Kidney glomerular epithelial cell (primary cell): ENCODE data around the gene CDH26.
"Not testable (repeated sequence)": the region's sequence is repeated elsewhere in the genome, so short reads cannot be mapped to it uniquely, and the experiment has no call there.

Experiments
- DNase-seq: peaks from one replicate; lab custom pipeline; 2025; lab: John Stamatoyannopoulos, UW

CDH26 gene

DNA sequence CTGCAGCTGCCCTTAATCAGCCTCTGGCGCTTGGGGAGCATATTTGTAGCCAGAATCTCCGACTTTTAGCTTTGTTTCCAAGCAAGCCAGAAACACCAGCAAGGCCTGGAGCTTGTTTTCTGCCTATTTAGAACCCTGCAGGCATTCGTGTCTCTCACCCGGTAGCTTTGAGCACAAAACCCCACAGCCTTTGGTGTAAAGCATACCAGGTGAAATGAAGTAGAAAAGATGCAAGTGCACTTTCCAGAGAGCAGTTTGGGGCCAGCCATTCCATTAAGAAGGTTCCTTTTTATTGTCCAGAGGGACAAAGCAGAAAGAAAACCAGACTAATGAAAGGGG, 17.3 kb upstream of the CDH26 start:
- DNase-seq, result no peak

DNA sequence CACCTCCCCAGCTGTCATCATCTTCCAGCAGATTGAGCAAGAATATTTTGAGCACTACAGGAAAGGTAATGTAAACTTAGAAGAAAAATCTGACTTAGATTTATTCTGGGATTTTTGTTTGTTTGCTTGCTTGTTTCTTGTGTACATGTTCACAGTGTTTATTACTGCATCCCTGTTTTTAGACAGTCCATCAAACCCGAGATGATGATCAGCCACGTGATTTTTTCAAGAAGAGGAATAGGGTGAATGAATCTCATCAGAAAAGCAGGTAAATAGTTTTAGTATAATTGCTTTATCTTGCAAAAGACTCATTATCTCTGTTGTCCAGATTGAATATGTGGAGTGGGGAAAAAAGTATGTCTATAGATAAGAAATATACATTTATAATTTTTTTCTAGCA, 16.0 kb upstream of the CDH26 start:
- DNase-seq, result no peak

DNA sequence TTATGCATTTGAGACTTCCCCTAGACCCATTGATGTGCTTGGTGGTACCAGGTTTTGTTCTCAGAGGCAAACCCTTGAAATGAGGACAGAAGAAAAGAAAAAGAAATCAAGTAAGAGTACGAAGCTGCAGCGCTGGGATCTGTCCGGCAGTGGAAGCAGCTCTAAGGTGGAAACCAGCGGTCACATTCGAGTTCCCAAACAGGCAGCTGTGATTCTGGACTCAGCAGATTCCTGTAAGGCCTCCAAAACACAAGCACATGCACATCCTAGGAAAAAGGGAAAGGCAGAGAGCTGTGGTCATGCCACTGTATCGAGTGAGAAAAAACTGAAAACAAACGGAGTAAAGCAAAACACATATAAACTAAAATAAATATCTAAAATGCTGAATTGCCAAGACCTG, 13.5 kb upstream of the CDH26 start:
- no peak for DNase-seq

DNA sequence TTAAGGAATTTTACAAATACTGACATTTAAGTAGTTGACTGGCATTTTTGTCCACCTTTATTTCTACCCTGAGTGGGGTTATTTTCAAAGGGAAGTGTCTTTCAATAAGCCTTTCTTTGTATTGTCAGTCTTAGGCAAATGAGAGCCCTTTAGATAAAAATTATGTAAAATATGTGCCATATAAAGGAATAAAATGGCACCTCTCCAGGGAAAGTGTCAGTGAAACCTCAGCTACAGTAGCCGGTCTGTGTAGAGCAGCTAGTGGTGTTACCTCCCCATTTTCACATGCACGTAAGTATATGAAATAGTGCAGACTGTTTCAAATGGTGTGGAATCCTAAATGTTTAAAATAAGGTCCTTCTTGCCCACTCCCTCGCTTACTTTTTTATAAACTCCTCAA, 13.0 kb upstream of the CDH26 start:
- DNase-seq, result no peak

DNA sequence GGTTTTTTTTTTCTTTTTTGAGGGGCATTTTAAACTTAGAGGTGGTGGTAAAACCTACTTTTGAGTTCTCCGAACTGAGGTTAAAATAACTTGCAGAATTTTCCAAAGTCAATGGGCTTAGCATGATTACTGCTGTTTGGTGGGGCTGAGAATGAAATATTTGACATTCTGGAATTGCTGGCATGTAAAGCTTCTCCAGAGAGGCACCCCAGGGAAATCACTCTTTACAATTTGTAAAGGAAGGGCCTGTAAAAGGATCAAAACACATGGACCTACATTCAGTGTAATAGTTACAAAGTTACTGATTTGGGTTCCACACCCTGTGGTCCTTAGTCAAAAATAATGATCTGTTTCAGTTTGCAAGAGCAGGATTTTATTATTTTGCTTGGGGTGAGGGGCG, 12.5 kb upstream of the CDH26 start:
- no peak for DNase-seq

DNA sequence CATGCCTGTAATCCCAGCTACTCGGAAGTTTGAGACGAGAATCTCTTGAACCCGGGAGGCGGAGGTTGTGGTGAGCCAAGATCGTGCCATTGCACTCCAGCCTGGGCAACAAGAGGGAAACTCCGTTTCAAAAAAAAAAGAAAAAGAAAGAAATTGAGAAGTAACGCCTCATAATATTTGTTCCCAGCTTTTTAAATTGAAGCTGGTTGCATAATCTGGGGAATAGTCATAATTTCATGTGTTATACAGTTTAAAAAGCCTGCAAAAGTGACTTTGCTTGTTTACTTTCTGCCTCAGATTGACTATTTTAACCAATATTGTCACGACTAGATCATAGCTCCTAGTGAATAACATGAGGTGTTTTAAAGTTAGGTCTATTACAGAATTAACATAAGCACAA, 10.8 kb upstream of the CDH26 start:
- no peak for DNase-seq

DNA sequence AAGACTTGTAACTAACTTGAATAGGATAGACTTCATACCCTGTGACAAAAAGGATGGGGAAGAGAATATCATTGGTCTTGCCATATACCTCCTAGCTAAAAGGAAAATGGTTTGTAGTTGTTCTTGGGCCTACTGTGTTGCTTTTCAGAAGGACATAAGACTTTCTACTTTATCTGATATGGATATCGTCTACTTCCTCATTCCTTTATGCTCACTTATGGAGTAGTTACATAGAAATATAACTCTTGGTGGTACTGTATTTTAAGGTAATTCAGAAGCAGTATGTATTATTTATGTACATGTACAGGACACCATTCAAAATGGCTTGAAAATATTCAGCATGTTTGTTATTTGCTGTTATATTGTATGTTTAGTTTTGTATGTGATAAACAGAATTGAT, 10.0 kb upstream of the CDH26 start:
- DNase-seq, result no peak

DNA sequence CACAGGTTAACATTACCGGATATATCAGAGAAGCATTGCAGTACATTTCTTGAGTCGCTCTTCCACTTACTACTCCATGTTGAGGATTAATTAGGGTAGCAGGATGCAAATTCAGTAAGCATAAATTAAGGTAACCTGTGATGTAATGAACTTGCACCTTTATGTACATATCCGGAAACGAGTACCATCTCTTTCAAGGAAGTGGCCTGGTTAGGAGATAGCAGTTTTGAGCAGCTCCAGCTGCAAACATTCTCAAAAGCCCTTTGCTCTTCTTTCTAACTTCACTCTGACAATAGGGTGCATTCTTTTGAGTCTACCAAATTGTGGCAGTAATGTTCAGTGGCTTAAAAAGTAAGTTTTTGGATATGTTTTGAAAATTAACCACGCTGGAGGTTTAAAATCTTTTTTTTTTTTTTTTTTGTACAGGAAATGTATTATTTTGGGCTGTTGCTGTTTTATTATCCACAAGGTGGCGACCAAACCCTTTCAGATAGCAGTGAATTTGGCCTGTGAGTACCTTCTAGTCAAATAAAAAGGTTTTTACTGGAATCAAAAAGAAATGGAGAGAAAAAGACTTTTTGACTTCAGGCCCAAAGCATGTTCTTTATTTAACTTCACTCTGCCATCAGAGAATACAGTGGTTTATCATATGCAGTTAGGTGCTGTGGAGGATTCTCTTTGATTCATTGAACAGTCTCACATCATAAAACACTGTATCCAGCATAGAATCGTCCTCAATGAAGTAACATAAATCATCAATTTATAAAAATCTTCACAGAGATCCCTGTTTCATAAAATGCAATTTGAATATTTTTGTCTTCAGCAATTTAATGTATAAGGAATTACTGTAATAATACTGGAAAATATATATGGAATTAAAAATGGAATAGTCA, 9.1 kb upstream of the CDH26 start:
- no peak for DNase-seq

DNA sequence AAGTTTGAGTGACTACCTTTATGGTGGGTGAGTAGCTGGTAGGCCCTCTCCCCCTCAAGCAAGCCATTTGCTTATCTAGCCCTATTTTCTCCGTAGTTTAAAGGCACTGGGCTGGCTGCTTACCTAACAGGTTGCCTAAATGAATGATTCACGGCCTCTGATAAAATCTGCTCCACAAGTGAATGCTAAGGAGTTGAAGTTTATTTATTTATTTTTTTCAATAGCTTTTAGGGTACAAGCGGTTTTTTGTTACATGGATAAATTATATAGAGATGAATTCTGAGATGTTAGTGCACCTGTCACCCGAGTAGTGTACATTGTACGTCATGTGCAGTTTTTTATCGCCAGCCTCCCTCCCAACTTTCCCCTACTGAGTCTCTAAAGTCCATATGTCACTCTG, 8.3 kb upstream of the CDH26 start:
- no peak for DNase-seq

DNA sequence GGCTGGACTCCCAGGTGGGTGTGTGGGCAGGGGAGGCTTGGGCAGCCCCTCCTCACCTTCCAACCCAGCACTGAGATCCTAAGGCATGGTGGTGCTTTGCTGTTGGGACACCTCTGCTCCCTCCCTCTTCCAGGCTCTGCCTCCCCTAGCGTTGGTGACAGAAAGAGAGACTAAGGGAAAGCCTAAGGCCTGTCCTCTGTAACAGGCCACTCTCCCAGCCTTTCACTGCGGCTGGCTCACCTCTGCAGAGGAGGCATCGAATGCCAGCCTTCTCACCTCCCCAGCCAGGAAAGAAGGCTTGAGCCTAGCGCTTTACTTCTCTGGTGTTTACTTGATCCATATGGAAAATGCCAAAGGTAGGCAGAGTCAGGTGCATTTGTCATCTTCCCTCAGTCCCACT, 3.5 kb upstream of the CDH26 start:
- no peak for DNase-seq

DNA sequence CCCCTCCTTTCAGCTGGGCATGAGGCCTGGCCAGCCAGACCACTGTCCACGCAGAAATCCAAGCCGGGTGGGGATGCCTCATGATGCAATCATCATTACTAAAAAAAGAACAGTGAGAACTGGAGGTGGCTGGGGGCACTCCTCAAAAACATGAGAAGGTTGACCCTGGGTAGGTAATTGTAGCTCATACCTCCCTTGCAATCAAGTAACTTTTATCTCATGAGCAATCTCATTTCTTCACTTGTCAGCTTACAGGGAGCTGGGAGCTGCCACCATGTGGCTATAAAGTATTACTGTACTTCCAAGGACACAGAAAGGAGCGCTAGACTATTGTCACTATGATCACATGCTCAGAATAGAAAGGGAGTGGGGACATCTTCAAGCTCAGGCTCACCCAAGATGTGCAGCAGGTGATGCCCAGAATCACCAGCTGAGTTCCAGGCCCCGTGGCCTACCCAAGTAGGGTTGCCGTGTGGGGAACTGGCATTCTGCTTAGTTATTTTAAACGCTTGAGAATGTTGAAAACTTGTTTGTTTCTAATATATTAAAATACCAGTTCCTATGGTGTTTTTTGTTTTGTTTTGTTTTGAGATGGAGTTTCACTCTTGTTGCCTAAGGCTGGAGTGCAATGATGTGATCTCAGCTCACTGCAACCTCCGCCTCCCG, 3.0 kb upstream of the CDH26 start:
- DNase-seq, result no peak

DNA sequence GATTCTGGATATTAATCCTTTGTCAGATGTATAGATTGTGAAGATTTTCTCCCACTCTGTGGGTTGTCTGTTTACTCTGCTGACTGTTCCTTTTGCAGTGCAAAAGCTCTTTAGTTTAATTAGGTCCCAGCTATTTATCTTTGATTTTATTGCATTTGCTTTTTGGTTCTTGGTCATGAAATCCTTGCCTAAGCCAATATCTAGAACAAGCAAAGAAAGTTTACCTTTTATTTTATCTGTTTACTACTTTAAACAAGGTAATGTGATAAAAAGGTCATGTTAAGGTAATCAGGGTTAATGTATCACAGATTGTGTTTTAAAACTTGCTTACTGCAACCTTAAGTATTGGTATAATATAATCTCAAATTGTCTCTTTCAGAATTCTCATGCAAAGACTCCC, 655 bp upstream of the CDH26 start:
- not testable (repeated sequence) for DNase-seq

DNA sequence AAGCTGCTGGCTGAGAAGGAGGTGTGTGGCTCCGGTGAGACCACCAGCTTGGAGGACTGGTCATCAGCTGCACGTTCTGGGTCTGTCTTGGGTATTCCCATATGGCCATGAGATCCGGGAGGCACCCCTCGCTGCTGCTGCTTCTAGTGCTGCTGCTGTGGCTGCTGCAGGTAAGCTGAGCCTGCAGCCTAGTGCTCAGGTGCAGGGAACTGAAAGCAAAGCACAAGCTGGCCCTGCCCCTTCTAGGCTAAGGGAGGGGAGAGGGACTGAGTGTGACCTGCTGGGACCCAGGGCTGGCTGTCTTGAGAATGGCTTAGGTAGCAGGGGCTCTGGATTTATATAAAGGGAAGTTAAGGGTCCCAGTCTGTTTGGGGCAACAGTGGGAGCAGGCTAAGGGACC, 403 bp downstream of the CDH26 start:
- no peak for DNase-seq

DNA sequence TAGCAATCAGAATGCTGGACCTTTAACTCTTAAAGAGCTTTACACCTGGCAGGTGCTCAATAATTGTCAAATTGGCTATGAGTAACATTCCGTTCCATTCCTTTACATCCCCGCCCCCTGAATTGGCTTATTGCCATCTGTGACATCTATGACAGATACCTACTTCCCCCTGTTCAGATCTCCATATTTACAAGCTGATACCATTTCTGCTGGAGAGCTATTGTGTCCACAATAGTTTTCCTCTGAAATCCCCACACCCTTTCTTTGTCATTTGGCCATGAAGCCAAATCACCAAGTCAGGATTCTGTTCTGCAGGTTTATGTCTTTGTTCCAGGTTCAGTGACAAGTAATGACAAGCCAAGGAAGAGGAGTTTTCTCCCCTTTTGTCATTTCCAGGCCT, 3.2 kb downstream of the CDH26 start:
- DNase-seq, result no peak

DNA sequence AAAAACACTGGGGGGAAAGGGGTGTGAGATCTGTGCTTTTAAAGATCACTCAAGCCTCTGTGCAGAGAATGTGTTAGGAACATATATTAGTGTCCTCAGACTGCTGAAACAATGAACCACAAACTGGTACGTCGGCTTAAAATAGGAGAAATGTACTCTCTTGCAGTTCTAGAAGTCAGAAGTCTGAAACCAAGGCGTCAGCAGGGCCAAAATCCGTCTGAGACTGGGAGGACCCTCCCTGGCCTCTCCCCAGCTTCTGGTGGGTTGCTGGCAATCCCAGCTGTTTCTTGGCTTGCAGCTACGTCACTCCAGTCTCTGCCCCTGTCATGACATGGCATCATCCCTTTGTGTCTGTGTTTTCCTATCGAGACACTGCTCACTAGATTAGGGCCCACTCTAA, 3.9 kb downstream of the CDH26 start:
- DNase-seq, result no peak

DNA sequence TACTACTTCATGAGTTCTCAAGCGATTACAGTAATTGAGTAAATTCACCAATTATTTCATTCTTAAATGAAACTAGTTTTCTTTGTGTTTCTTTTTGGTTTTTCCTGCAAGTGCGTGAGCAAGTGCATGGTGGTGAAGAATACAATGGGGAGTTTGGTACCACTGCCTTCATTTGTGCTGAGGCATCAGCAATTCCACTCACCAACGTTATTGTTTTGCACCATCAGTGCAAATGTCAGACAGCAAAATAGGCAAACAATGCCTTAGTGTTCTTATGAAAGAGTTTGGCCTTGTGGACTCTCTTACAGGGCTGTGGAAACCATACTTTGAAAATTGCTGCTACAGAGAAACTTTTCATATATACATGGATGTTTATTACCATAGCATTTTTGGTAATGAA, 8.2 kb downstream of the CDH26 start:
- DNase-seq, result no peak

DNA sequence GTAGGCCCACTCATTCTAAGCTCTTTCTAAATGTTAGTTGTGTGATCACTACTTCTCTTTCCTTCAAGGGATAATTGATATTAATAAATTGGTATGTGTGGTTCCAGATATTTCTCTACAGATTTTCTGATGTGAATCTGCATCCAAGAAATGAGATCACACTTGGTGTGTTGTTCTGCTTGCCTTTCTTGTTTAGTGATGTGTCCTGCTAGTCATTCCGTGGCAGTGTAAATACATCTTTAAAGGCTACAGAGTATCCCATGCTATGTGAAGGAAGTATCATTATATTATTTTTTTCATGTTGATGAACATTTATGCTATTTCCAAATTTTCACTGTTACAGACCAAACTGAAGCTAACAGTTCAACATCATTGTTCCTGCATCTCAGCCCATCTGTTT, 13.2 kb downstream of the CDH26 start:
- no peak for DNase-seq

DNA sequence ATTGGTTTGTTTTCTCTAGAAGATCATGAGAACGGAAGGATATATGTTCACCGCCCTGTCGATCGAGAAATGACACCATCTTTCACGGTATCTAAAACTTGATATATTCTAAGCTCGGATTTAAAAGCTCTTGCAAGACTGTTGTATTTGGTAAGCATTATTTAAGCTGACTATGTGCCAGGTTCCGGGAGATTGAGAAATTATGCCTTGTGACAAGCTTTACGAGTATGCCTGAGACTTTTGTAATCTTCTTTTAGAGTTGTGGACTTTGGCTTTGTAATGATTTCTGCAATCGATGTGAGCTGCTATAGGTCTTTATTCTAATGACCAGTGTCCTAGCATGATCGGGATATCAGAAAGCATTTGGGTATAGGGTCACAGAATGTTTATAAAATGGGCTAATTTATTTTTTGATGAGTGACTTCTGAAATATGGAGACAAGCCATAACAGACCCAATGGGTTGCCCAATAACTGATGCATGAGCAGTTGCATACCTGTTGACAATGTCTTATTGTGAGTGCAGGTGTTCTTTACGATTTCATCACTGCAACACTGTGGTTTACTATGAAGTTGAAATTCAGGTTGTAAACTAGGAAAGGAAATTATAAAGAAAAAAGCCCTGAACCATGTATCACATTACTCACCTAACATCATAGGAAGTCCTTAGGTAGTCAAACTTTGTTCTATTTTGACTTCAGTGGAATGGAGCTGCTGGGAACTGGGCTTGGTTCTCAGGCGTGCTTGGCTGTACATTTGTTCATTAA, 14.0 kb downstream of the CDH26 start:
- DNase-seq, result no peak

DNA sequence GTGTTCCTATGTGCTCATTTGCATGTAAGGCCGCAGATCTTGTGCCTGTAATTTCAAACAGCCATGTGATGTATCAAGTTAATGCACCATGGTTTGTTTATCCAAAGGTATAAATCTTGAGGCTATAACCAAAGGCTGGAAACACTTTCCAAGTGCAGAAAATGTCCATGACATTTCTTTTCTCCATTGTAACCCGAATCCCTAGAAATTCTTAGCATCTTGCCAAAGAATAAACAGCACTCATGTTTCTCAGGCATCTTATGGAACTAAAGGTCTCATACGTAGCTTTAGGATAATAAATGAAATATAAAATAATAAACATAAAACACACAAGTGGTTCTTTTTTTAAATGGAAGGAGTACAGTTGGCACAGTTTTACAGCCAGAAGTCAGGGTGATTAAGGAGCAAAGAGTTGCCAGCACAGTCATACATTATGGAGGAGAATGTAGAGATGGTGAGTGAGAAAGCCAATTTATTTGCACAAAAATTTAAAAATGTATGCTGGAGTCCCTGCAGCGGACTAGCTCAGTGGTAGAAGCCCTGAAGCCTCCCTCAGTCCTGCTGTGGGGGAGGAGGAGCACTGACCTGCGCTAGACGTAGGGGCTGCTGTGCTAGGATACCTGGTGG, 18.0 kb downstream of the CDH26 start:
- no peak for DNase-seq

DNA sequence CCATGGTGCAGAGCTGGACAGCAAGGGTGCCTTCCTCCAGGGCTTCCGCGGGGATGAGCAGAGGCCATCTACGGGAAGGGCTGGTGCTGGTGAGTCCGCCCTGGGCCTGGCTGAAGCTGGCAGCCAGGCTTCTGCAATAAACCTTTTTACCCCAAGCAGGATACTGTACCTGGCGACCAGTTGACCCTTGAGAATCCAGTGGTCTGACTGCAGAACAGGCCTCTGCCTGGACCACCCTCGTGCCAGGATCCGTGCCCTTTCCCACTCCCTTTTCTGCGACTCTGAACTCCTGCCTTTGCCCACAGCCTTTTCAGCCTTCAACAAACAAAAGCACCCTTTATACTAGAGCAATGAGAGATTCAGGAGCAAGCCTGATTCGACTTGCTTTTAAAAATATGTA, 18.9 kb downstream of the CDH26 start:
- no peak for DNase-seq

DNA sequence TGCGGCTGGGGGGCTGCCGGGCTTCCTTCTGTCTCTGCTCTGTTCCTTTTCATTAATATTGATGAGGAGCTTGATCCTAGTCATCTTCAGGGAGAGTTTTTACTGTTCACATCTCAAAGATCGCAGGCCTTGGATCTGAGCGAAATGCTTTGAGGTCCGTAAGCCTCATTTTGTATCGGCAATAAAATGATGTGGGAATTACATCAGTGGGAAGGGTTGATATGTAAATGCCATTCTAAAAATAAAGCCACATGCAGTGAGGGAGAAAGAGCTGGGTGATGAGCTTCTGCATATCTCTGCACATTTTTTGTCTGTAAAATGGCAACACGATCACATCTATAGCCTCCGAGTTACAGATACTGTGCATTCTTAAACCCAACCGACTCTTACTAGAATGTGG, 24.9 kb downstream of the CDH26 start:
- no peak for DNase-seq

DNA sequence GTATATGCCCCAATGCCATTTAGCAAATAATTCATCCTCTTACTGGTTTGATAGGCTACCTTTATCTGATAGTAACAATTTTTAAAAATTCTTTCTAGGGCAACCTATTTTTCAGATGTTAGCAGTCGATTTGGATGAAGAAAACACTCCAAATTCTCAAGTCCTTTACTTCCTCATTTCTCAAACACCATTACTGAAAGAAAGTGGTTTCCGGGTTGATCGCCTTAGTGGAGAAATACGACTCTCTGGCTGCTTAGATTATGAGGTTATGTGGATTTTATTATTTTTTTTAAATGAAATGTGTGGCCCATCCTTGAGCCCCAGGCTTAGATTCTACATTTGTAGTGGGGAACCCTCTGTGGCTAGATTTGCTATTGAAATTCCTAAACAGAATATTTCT, 26.3 kb downstream of the CDH26 start:
- DNase-seq, result no peak

DNA sequence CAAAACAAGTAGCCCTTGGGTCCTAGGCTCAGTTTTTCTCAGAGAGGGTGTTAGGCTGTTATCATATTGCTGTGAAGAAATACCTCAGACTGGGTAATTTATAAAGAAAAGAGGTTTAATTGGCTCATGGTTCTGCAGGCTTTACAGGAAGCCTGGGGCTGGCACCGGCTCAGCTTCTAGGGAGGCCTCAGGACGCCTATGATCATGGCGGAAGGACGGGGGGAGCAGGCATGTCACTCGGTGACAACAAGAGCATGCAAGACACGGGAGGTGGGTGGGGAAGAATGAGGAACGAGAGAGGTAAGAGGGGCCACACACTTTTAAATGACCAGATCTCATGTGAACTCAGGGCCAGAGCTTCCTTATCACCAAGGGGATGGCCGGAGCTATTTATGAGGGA, 26.9 kb downstream of the CDH26 start:
- DNase-seq, result no peak
